ENCODE measurements around the gene MCTP2. TPM values are rescaled to one million over a fixed set of nuclear protein-coding genes. Genes with fewer than 3 reads are reported as not detected.

The MCTP2 gene
- total RNA-seq, 4 donors from 2014 or later: 24.6 to 78.1 (median 40.3) TPM

DNA sequence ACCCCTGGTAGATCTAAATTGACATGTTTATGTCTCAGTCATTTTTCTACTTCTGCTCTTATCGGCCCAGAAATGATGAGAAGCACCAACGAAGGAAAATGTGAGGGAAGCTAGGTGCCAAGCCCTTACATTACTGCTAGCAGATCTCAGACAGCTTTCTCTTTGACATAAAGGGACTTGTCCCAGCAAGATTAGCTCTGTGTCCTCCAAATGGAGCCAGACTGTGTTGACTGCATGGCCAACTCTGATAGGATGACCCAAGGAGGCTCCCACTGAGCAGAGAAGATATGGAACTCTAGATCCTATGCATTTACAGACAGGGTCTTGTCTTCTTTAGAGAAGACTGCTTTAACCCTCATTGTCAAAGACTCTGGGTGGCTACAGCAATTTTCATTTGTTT is 2.8 kb upstream of the MCTP2 start:
- TF ChIP-seq, protein P1, sequence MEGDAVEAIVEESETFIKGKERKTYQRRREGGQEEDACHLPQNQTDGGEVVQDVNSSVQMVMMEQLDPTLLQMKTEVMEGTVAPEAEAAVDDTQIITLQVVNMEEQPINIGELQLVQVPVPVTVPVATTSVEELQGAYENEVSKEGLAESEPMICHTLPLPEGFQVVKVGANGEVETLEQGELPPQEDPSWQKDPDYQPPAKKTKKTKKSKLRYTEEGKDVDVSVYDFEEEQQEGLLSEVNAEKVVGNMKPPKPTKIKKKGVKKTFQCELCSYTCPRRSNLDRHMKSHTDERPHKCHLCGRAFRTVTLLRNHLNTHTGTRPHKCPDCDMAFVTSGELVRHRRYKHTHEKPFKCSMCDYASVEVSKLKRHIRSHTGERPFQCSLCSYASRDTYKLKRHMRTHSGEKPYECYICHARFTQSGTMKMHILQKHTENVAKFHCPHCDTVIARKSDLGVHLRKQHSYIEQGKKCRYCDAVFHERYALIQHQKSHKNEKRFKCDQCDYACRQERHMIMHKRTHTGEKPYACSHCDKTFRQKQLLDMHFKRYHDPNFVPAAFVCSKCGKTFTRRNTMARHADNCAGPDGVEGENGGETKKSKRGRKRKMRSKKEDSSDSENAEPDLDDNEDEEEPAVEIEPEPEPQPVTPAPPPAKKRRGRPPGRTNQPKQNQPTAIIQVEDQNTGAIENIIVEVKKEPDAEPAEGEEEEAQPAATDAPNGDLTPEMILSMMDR (IDR thresholded peaks at IDR 0.05): no peak
- ATAC-seq (ENCODE audit: low FRiP score) (no peak), DNase-seq (ENCODE audit: low spot score) (no peak)

DNA sequence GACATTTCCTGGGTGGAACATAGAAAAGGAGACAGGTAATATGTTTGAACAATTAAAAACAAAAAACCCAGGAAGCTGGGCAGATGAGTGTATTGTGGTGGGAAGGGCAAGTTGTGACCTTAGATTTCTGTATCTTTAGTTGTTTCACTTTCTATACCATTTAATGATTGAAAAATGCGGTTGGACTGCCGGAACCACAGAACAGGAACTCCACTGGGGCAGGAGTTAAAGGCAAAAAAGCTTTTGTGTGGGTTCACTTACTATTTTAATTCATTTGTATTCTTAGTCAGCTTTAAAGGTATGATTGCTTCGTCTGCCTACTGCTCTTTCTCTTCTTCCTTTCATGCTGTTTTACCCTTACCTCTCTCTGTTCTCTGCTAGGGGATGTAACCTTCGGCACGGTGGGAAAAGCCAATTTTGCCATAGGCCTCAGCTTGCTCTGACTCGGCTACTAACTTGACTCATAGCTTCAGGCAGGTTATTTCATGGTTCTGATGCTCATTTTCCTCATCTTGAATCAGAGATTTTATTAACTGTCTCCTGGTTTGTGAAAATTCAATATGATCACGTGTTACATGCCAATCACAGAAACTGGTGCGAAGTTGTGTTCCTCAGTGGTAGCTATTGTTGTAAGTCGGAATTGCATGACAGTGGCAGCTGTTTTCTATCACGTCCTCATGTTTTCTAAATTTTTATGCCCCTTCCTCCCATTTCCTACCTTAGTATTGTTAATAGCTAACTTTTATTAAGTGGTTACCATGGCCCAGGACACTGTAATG is 1.6 kb upstream of the MCTP2 start:
- ATAC-seq (ENCODE audit: low FRiP score): no peak
- TF ChIP-seq, protein P1 (IDR thresholded peaks at IDR 0.05): no peak

DNA sequence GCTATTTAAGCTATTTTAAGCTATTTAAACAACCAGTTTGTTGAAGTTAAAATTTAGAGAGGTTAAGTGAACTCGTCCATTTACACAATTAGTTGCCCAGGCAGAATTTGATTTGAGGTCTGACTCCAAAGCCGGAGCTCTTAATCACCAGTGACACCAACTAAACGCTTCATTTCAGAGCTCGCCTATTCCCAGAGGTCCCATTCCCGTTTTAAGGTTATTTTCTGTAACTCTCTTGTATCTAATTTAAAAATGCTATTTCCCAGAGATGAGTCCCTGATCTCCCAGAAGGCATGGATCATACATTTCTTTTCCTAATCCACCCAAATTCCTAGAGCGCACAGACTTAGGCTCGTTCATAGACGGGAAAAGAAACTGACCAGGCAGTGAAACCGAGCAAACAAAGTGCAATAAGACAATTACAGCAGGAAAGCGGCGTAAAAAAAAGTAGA is 904 bp upstream of the MCTP2 start:
- DNase-seq (ENCODE audit: low spot score) (no peak), ATAC-seq (ENCODE audit: low FRiP score) (no peak)
- TF ChIP-seq, protein P1 (IDR thresholded peaks at IDR 0.05): no peak

More for the DNA sequence above, 1.6 kb upstream of the MCTP2 start:
- no peak for DNase-seq (ENCODE audit: low spot score)

DNA sequence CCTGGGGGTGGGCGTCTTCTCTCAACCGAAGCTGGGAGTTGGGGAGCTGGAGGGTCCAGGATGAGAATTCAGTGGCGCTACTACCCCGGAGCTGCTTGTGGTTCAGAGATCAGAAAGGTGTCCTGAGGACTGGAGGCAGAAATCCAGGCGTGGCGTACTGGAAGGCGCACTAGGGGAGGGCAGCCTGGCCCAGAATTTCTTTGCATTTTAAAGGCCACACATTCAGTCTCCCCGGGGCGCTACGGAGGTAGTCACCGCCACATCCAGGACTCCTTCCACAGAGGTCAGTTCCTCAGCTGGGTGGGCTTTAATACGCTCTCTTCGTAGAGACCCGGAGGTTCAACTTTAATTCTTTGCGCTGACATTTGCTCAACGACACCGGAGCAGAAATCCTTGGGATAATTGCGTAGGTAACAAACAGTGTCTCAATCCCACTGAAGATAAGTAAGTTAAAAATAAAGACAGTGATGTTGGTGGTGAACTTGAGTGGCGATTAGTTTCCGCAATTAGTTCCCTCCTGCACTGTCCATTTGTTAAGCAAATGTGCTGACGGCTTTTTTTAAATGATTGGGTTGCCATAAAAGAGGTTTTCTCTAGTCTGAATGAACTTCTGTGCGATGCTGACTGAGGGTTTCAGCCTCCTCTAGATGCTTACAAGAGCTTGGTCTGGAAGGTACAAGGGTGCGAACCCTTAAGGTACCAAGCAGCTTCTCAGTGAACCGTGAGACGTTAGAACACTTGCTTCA is 535 bp downstream of the MCTP2 start:
- DNase-seq (ENCODE audit: low spot score) (no peak), ATAC-seq (ENCODE audit: low FRiP score) (no peak)
- TF ChIP-seq, protein P1 (IDR thresholded peaks at IDR 0.05): no peak

DNA sequence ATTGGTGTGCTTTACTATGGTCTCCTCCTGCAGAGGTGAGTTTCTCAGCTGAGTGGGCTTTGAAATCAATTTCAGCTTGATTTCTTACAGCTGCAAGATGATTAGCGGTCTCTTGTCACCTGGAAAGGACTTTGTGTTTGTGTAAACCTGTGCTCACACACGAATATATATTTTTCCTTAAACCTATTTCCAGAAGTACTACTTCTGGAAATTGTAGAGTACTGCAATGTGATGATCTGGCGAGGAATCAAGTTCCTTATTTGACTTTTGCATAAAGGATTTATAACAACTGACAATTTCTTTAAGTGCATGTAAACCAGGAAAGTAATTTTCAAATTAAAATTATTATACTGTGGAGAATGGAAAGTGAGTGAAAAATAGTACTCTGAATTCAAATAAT is 2.1 kb downstream of the MCTP2 start:
- TF ChIP-seq, protein P1 (IDR thresholded peaks at IDR 0.05): no peak
- ATAC-seq (ENCODE audit: low FRiP score): no peak

DNA sequence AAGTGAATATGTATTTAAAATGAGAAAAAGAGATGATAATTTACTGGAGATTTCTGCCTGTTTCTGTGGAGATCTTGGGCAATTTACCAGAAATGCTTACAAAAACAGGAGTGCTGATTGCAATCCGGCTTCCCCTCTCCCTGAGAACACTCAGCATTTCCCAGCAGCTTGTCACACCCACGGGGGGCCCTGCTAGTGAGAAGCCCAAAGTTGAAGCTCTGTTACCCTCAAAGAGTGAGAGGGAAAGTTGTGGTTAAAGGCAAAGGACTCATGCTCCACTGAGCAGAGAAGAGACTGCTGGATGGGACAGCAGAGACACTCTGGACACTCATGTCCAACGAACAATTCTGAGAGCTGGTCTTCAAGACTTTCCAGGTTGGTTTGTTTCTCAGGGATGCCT is 2.9 kb downstream of the MCTP2 start:
- ATAC-seq (ENCODE audit: low FRiP score) (no peak), DNase-seq (ENCODE audit: low spot score) (peak; percentile 57)
- TF ChIP-seq, protein P1 (IDR thresholded peaks at IDR 0.05): no peak

More for the DNA sequence above, 2.1 kb downstream of the MCTP2 start:
- no peak for DNase-seq (ENCODE audit: low spot score)
